ENCODE data around the gene AGRN.

- TF ChIP-seq CTCF (IDR thresholded peaks at IDR 0.05; ENCODE audit: low read length) (no peak), EZH2 (optimal IDR thresholded peaks at IDR 0.05; ENCODE audit: low read depth, low read length) (no peak)
Observed at GRCh38 chr1:1063261-1063944, 43.5 kb downstream of the AGRN start.

Measured in MM.1S (cell line).